Heart right ventricle (tissue), 16 donors: ENCODE measurements around the gene MAB21L2. TPM values are rescaled to one million over a fixed set of nuclear protein-coding genes. Genes with fewer than 3 reads are reported as not detected.

Experiments
- ATAC-seq, 8 donors: fragments of 200-7000 bp; cut with Tn5 transposase; one replicate each; pipeline ENCODE4 v1.9.1; 2020; ENCODE audit warnings: mild to moderate bottlenecking in 8 of 8, moderate library complexity in 8 of 8, moderate number of reproducible peaks in 1 of 8
- DNase-seq, 2 donors: peaks; one replicate each; pipeline ENCODE4 v3.0.0-alpha.2; 2020
- H3K27ac ChIP-seq, 10 donors: fragments of 200-600 bp; sonication (generic) in 2 of 10; one replicate each; pipeline versions ENCODE4 v1.5.0 to v1.8.0; 2020 to 2022; ENCODE audit warnings: mild to moderate bottlenecking in 3 of 10
- H3K27me3 ChIP-seq, 7 donors: fragments of 200-600 bp; one replicate each; pipeline ENCODE4 v1.8.0; 2021 to 2022; ENCODE audit warnings: mild to moderate bottlenecking in 2 of 7
- H3K36me3 ChIP-seq, 9 donors: fragments of 200-600 bp; sonication (generic) in 1 of 9; one replicate each; pipeline versions ENCODE4 v1.5.0 to v1.8.0; 2020 to 2022; ENCODE audit warnings: mild to moderate bottlenecking in 2 of 9
- H3K4me1 ChIP-seq, 9 donors: fragments of 200-600 bp; sonication (generic) in 1 of 9; one replicate each; pipeline versions ENCODE4 v1.5.0 to v1.8.0; 2020 to 2022; ENCODE audit warnings: mild to moderate bottlenecking in 4 of 9
- H3K4me3 ChIP-seq, 10 donors: fragments of 200-600 bp; sonication (generic) in 2 of 10; one replicate each; pipeline versions ENCODE4 v1.5.0 to v1.8.0; 2020 to 2022; ENCODE audit warnings: mild to moderate bottlenecking in 7 of 10, moderate library complexity in 2 of 10
- H3K9me3 ChIP-seq, 11 donors: fragments of 200-600 bp in 10 of 11; sonication (generic) in 2 of 11; one replicate each; pipeline versions ENCODE4 v1.5.0 to v1.8.0; 2013 to 2022; ENCODE audit warnings: mild to moderate bottlenecking in 2 of 11, control low read depth in 1 of 11, moderate library complexity in 1 of 11
- CTCF ChIP-seq, 9 donors: fragments of 200-600 bp; sonication (generic) in 2 of 9; IDR thresholded peaks; one replicate each; pipeline versions ENCODE4 v1.5.0 to v1.8.0; 2021 to 2022; ENCODE audit warnings: antibody characterized with exemption in 9 of 9, mild to moderate bottlenecking in 5 of 9, moderate library complexity in 1 of 9
- WGBS, 2 donors: extraction: QIAGEN DNeasy Blood & Tissue Kit; methylation state at CpG; one replicate each; pipeline ENCODE4 v1.1.7; 2013; ENCODE audit warnings: inconsistent platforms in 1 of 2; 5-methylcytosine and 5-hydroxymethylcytosine counted together
- intact Hi-C, 10 donors: fragments of 100-400 bp; cut with DNase I; formaldehyde crosslinking; loops; one replicate each; pipeline versions ENCODE4 v1.11.1 to v1.14.2; 2022
- polyA plus RNA-seq, 2 donors: library from polyadenylated mRNA; stranded (reverse); fragments of 200-250 nt; gene quantifications; one replicate each; pipeline ENCODE4 v1.2.3, GENCODE V29; 2013
- total RNA-seq, 10 donors: library from RNA; stranded (reverse); fragmentation: NEBNext Ultra II Directional in 3 of 10; extraction: Animal tissue kit (Norgen Biotek cat#: 25700) in 3 of 10; gene quantifications; one replicate each; pipeline versions ENCODE4 v1.2.1 to v1.2.4, GENCODE V29; 2021 to 2023
- donor health status: Arrhythmogenic right ventricular cardiomyopathy.
- donor health status: ischemic (EF 13 %, LVEDD 7.1; RV severe dilation, severe dysfunction).
- donor health status: healthy with polysubstance abuse.
- donor health status: DM: no; HTN: yes; CAD: no.
- donor health status: DM: no; HTN: no; CAD: no.
- donor health status: ischemic (EF 25% LVEDD 6.9; RV normal size, moderate dysfunction).
- donor health status: ischemic (EF 25% LVEDD 5.7; RV mildly dilated, moderate dysfunction).
- donor health status: healthy.
- donor health status: DM: yes; HTN: yes; CAD: no.
- donor health status: Ischemic cardiomyopathy.
- donor health status: ischemic (EF 35%, LVEDD 5.7; RV mildly dilated, moderate dysfunction).
- donor health status: nonischemic (EF 11% LVEDD 7.7; RV severe dilation, severe dysfunction).
- donor health status: DM: yes; HTN: yes; CAD: no.
- donor health status: PGD.
- donor health status: ischemic (EF 29% LVEDD 5.4; RV normal size, mild dysfunction).
- donor health status: nonischemic (EF 23%, LVEDD 6.1; RV moderate dilation, normal function).

Gene MAB21L2
- total and polyA plus RNA-seq, 12 donors: 0.03 to 0.15 (median 0.10) TPM; not detected in 6

DNA sequence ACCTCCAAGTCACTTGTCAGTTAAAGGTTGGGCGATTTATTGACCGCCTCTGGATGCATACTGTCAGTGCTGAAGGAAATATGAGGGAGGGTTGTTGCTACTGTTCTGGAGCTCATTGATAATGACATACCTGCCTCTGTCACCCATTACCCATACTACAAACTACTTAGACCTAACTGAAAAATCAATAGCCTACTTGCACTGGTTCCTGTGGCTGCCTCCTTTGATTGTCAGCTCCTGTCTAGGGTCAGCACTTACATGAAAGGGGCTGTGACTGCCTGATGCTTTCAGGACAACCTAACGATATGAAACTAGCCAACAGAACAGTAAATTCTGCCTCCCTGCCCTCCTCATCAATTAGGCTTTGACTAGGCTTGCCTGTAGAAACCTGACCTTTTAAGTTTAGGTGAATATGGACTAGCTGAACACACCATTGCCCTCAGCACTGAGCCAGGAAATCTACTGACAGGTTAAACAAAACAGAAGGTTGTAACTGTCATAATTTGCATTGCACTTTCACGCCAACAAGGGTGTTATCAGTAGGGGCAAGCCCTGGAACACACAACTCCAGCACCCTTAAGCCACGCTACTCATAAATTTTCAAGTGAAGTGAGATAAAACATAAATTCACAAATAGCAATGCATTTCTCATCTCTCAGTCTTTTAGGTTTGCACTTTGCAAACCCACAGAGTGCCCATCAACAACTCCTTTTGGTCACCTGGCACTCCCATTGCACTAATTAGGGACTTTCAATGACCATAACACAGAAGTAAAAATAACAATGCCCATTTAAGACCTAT lies 9.0 kb upstream of the MAB21L2 start:
- Histone ChIP-seq H3K4me3 (no peak overlapping the region), H3K27me3 (no peaks in the 10 kb centered on the region), H3K9me3 (no peaks in the 10 kb centered on the region), H3K36me3 (no peaks in the 10 kb centered on the region), H3K4me1 (no peaks in the 10 kb centered on the region), H3K27ac (no peak overlapping the region)
- 64 to 80% methylated on average over 5 of the region's 5 CpGs for WGBS, 2 donors
- intact Hi-C loops: no loop called here
- ATAC-seq: peak in 3 of 8 donors; percentile 65 to 83 (median 76)
- DNase-seq: no peak
- TF ChIP-seq CTCF (IDR thresholded peaks at IDR 0.05): no peak

GRCh38 chr4:150573534-150573933 lies 8.4 kb upstream of the MAB21L2 start:
- ATAC-seq: no peak
- no peak for TF ChIP-seq CTCF (IDR thresholded peaks at IDR 0.05)
- WGBS, 2 donors: 60 to 84% methylated on average over 1 of the region's 1 CpG

DNA sequence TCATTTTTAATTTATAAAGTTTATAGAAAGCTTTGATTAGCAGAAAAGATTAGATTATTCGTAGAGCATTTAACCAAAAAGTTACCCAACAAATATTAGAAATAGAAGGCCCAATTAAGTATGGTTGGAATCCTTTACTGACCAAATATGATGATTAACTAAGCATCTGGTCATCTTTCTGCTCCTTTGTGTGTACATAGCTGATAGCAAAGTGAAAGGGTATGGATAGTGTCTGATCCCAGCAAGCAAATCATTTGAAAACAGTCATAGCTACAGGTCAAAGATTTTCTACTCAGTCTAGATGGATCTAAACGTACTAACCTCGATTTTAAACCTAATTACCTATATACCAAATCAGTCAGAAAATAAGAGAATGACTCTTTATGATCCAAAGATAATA lies 7.3 kb upstream of the MAB21L2 start:
- H3K27me3 ChIP-seq: peaks cover 0 to under 1% (median 0%) of the 10 kb centered on the region in 7 donors
- peaks cover 0 to 1% (median 0%) of the 10 kb centered on the region in 11 donors for H3K9me3 ChIP-seq
- TF ChIP-seq CTCF (IDR thresholded peaks at IDR 0.05): no peak
- H3K36me3 ChIP-seq: no peaks in the 10 kb centered on the region
- no peak for ATAC-seq
- WGBS, 2 donors: 95 to 96% methylated on average over 3 of the region's 3 CpGs
- intact Hi-C loops: no loop called here
- no peak for DNase-seq
- H3K4me1 ChIP-seq: no peaks in the 10 kb centered on the region
- no peak overlapping the region for H3K27ac ChIP-seq
- H3K4me3 ChIP-seq: no peak overlapping the region

More at GRCh38 chr4:150573534-150573933, 8.4 kb upstream of the MAB21L2 start:
- Histone ChIP-seq H3K27ac (no peak overlapping the region), H3K27me3 (no peaks in the 10 kb centered on the region), H3K9me3 (no peaks in the 10 kb centered on the region), H3K4me1 (no peaks in the 10 kb centered on the region), H3K4me3 (no peak overlapping the region), H3K36me3 (no peaks in the 10 kb centered on the region)
- no peak for DNase-seq
- intact Hi-C loops: no loop called here

DNA sequence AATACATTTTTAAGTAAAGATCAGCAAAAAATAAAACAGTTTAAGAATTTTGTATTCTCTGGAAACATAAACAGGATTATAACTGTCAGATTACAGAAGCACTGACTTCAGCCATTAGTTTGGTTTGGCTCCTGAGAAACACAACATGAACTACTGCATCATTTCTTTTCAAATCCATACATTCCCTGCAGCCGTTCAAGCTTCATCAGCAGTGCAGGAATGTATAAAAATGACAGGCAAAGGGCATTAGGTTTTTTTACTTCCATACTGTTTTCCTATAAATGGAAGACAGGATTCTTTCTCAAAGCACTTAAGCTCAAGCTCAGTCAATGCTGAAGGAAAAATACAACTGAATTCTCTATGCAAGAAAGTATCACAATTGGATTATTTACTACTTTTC lies 4.2 kb upstream of the MAB21L2 start:
- 91 to 96% methylated on average over 1 of the region's 1 CpG for WGBS, 2 donors
- Histone ChIP-seq H3K4me3 (no peak overlapping the region), H3K27ac (no peak overlapping the region), H3K9me3 (peaks cover 0 to 17% (median 0%) of the 10 kb centered on the region in 11 donors), H3K36me3 (peaks cover 0 to under 1% (median 0%) of the 10 kb centered on the region in 9 donors), H3K4me1 (no peaks in the 10 kb centered on the region), H3K27me3 (peaks cover 0 to 26% (median 0%) of the 10 kb centered on the region in 7 donors)
- ATAC-seq: no peak
- intact Hi-C loops: no loop called here
- DNase-seq: no peak
- no peak for TF ChIP-seq CTCF (IDR thresholded peaks at IDR 0.05)
